DND-41 (cell line): ENCODE measurements around the gene HSF4.

Experiments
- ATAC-seq: fragments of 200-7000 bp; cut with Tn5 transposase; 3 replicates; pipeline ENCODE4 v1.9.1; 2021; ENCODE audit warnings: low read depth; ENCODE audit not compliant: insufficient read depth
- DNase-seq: peaks from one replicate; pipeline ENCODE4 v3.0.0-alpha.2; 2020
- H2AFZ ChIP-seq: 2 replicates; pipeline ENCODE4 v1.6.0; 2012; ENCODE audit warnings: low read depth, low read length
- H3K27ac ChIP-seq: 2 replicates; pipeline ENCODE4 v1.5.1; 2012; ENCODE audit warnings: low read length, inconsistent platforms
- H3K27me3 ChIP-seq: fragments of 200-600 bp; sonication (generic); 2 replicates; pipeline ENCODE4 v1.6.0; 2012; ENCODE audit warnings: low read length, mild to moderate bottlenecking, inconsistent platforms; ENCODE audit not compliant: insufficient read depth, poor library complexity
- H3K36me3 ChIP-seq: 2 replicates; pipeline ENCODE4 v1.5.1; 2012; ENCODE audit warnings: low read length, inconsistent platforms; ENCODE audit not compliant: insufficient read depth
- H3K4me1 ChIP-seq: 2 replicates; pipeline ENCODE4 v1.5.1; 2012; ENCODE audit warnings: mild to moderate bottlenecking, low read length; ENCODE audit not compliant: insufficient read depth
- H3K4me2 ChIP-seq: 2 replicates; pipeline ENCODE4 v1.6.0; 2012; ENCODE audit warnings: mild to moderate bottlenecking, moderate library complexity, low read length, inconsistent platforms; ENCODE audit not compliant: insufficient read depth
- H3K4me3 ChIP-seq, 2 experiments: fragments of 200-600 bp in 1 of 2; shearing (Covaris generic) in 1 of 2; 2 replicates each; pipeline ENCODE4 v1.5.1; 2012 to 2016; ENCODE audit warnings: inconsistent platforms in 2 of 2, low read length in 2 of 2, mild to moderate bottlenecking in 2 of 2, low read depth in 1 of 2, moderate library complexity in 1 of 2
- H3K79me2 ChIP-seq: 2 replicates; pipeline ENCODE4 v1.6.0; 2012; ENCODE audit warnings: low read length, inconsistent platforms; ENCODE audit not compliant: insufficient read depth
- H3K9ac ChIP-seq: 2 replicates; pipeline ENCODE4 v1.6.0; 2012; ENCODE audit warnings: low read depth, mild to moderate bottlenecking, inconsistent platforms, low read length, moderate library complexity
- H3K9me3 ChIP-seq: 2 replicates; pipeline ENCODE4 v1.5.1; 2012; ENCODE audit warnings: low read length, moderate library complexity, mild to moderate bottlenecking, inconsistent platforms; ENCODE audit not compliant: insufficient read depth, severe bottlenecking
- H4K20me1 ChIP-seq: 2 replicates; pipeline ENCODE4 v1.6.0; 2012; ENCODE audit warnings: low read length; ENCODE audit not compliant: insufficient read depth
- CTCF ChIP-seq: IDR thresholded peaks from 2 replicates; pipeline ENCODE4 v1.5.1; 2012; ENCODE audit warnings: borderline replicate concordance, low read length, moderate library complexity, mild to moderate bottlenecking; ENCODE audit not compliant: poor library complexity, severe bottlenecking; ENCODE audit errors: extremely low read depth
- EZH2 ChIP-seq: IDR thresholded peaks from 3 replicates; pipeline ENCODE4 v1.6.1; 2012; ENCODE audit warnings: borderline replicate concordance, low read depth, mild to moderate bottlenecking, moderate library complexity, low read length, inconsistent platforms; ENCODE audit not compliant: severe bottlenecking

The HSF4 gene

GRCh38 chr16:67150047-67150832 is 14.3 kb upstream of the HSF4 start:
- no peak overlapping the region for H3K4me3 ChIP-seq

DNA sequence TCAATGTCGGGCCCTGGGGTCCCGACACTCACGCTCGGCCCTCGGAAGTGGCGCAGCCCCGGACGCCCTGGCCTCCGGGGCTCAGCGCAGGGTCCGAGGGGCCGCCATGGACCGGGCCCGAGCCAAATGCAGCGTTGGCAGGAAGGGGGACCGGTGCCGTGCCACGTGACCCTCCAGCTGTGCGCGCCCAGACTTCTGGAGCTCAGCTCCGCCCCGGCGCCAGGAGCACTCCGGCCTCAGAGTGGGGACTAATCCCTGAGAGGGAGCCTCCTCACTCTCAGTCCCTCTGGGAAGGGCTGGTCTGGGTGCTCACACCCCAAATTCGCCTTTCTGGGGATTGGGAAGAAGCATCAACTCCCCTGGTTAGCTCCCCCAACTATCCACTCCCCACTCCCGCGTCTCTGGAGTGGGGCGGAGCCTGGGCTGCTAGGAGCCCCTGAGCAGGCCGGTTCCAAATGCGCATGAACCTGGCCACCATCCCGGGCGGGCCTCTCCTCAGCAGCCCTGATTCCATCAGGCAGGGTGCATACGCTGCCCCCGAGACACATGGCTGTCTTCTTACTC is 13.6 kb upstream of the HSF4 start, which contains the start of gene B3GNT9:
TSS of gene B3GNT9 (minus strand) at position 166 of the 564 bp plus-strand sequence. CDS start 513 bp downstream, outside the sequence.
- Histone ChIP-seq H3K4me1 (peaks cover 12% of the 10 kb centered on the region), H3K36me3 (peaks cover 34% of the 10 kb centered on the region), H3K27ac (no peak within 1 kb of the TSS), H3K4me2 (no peak within 1 kb of the TSS), H3K9me3 (no peaks in the 10 kb centered on the region), H4K20me1 (peaks cover 21% of the 10 kb centered on the region), H3K27me3 (no peaks in the 10 kb centered on the region), H3K9ac (no peak within 1 kb of the TSS), H3K4me3 (no peak within 1 kb of the TSS), H2AFZ (no peak within 1 kb of the TSS), H3K79me2 (no peaks in the 10 kb centered on the region)
- no peak for TF ChIP-seq CTCF
- no peak for TF ChIP-seq EZH2
- no peak for ATAC-seq
- no peak for DNase-seq

More at GRCh38 chr16:67150047-67150832, 14.3 kb upstream of the HSF4 start:
- Histone ChIP-seq H2AFZ (no peak overlapping the region), H3K9ac (no peak overlapping the region), H3K36me3 (peaks cover 41% of the 10 kb centered on the region), H3K4me1 (peaks cover 6% of the 10 kb centered on the region), H3K27ac (no peak overlapping the region), H4K20me1 (peaks cover 17% of the 10 kb centered on the region), H3K4me2 (no peak overlapping the region), H3K27me3 (no peaks in the 10 kb centered on the region), H3K9me3 (no peaks in the 10 kb centered on the region), H3K79me2 (no peaks in the 10 kb centered on the region)
- no peak for ATAC-seq
- TF ChIP-seq CTCF (no peak), EZH2 (no peak)
- no peak for DNase-seq

- TF ChIP-seq EZH2 (no peak), CTCF (no peak)
- ATAC-seq (no peak), DNase-seq (no peak)
- Histone ChIP-seq H3K27me3 (no peaks in the 10 kb centered on the region), H3K4me2 (no peak overlapping the region), H3K27ac (no peak overlapping the region), H3K9ac (no peak overlapping the region), H4K20me1 (peaks cover 27% of the 10 kb centered on the region), H3K4me1 (peaks cover 13% of the 10 kb centered on the region), H3K36me3 (peaks cover 28% of the 10 kb centered on the region), H3K9me3 (no peaks in the 10 kb centered on the region), H2AFZ (no peak overlapping the region), H3K79me2 (no peaks in the 10 kb centered on the region), H3K4me3 (no peak overlapping the region)
Measured at GRCh38 chr16:67151431-67152097, 13.0 kb upstream of the HSF4 start.
